Islet of Langerhans (tissue), 1 donor: ENCODE data around the gene AGXT.

Experiments
- FAIRE-seq: peaks from one replicate; lab custom pipeline; 2011; peaks lifted over from hg19 to GRCh38; lab: Jason Lieb, UNC

The AGXT gene

DNA sequence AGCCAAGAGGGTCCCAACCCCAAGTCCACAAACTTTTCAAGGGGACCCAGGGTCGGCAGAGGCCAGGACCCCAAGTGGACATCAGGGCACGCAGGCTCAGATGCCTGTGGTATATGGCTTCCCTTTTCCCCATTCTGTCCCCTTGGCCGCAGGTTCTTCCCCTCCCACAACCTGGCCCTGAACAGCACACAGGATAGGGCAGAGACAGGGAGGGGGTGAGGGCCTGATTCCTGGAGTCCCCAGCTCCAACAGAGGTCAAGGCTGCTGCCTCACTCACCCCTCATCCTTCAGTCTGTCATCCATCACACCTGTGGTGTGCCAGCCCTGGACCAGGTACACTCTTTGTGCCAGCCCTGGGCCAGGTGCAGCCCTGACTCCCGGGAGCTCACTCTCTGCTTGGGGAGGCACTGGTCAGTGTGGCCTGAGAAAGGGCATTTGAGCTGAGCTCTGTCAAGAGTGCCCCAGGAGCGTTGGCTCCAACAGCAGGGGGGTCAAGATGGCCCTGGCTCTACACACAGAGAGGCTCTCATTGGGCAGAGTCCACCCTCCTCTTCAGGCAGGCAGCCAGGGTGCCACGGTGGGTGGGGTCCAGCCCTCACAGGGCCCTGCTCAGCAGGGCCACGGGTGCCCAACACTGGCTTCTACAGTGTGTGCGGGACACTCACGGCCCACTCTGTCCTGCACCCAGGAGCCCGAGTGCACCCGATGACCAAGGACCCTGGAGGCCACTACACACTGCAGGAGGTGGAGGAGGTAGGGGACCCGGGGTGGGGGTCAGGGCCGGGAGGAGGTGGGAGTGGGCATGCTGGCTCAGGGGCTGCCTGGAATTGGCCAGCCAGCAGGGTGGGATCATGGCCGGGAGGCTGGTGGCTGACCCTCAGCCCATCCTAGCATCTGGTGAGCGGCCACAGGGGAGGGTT, 1.6 kb downstream of the AGXT start:
- no peak for FAIRE-seq

DNA sequence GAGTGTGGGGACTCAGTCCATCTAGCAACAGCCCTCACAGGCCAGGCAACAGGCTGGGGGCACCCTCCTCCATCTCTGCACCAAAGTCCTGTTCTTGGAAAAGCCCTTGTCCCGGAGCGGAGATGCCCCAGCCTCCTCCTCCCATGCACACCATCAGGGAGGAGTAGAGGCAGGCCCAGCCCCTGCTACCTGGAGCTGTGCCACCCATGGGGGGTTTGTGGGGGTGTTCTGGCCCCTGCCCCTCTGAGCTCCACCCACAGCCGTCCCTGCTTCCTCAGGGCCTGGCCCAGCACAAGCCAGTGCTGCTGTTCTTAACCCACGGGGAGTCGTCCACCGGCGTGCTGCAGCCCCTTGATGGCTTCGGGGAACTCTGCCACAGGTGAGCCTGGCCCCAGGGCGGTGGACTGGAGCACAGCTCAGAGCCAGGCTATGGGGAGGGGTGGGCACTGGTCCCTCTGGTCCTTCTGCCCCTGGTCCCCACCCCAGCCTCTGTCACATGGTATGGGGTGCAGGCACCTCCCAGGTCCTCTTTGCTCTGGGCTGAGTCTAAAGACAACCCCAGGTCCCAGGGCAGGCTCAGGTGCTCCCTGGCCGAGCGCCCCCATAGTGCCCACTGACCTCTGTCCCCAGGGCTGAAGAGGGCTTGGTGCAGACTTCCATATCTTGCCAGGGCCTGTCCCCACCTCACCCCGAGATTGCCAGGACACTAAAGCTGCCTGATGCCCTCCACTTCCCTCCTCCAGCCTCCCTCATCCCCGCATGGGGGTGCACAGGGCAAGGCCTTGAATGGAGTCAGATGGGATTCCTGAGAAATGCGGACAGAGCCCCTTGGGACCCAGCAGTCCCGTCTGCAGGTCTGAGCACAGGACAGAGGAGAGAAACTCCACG, 2.7 kb downstream of the AGXT start:
- FAIRE-seq = no peak

DNA sequence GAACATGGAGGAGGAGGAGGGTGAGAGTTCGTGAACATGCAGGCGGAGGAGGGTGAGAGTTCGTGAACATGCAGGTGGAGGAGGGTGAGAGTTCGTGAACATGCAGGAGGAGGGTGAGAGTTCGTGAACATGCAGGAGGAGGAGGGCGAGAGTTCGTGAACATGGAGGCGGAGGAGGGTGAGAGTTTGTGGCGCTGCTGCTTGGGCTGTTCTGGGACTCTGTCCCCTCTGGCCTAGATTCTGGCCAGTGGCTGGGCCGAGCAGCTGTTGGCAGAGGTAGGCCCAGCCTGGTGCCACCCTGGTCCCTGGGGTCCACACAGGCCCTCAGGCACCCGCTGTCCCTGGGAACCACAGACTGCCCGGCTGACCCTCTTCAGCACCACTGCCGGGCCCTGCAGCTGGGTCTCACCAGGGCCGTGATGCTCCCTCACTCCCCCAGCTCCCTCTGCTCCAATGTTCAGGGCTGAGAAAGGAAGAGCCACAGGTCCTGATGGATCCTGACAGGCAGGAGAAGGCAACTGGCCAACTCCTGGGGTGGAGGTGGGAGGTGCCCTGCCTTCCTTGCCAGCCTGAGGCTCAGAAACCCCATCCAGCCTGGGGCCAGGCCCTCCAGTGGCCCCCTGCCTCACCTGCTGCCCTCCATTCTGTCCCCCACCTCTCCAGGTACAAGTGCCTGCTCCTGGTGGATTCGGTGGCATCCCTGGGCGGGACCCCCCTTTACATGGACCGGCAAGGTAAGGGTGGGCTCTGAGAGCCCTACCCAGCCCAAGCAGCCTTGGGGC, 3.9 kb downstream of the AGXT start:
- no peak for FAIRE-seq

DNA sequence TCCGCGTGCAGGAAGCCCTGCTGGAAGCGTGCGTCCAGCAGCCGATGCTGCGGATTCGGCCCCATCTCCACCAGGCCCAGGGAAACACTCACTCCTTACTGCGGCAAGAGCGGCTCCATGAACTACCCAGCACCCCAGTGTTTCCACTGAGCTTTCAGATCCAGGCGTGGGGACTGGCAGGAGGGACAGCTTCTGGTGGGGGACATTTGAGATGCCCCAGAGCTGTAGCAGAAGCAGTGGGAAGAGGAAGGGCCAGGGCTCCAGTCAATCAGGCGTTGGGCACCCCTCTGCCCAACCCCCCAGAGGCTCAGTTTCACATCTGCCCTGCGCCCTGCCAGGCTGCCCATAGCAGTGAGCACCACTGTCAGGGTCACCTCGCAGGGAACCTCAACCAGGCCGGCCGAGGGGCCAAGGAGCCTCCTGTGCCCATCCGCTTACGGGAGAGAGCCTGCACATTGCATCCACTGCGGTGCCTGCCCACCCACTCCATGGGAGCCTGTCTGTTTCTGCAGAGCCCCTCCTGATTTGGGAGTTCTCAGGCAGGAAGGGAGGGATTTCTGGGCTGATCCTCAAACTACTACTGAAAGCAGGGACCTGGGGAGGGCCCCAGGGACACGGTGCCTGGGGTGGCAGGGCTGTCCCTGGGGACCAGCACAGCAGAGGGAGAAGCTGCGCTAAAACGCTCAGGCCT, 4.6 kb downstream of the AGXT start:
- FAIRE-seq = no peak

DNA sequence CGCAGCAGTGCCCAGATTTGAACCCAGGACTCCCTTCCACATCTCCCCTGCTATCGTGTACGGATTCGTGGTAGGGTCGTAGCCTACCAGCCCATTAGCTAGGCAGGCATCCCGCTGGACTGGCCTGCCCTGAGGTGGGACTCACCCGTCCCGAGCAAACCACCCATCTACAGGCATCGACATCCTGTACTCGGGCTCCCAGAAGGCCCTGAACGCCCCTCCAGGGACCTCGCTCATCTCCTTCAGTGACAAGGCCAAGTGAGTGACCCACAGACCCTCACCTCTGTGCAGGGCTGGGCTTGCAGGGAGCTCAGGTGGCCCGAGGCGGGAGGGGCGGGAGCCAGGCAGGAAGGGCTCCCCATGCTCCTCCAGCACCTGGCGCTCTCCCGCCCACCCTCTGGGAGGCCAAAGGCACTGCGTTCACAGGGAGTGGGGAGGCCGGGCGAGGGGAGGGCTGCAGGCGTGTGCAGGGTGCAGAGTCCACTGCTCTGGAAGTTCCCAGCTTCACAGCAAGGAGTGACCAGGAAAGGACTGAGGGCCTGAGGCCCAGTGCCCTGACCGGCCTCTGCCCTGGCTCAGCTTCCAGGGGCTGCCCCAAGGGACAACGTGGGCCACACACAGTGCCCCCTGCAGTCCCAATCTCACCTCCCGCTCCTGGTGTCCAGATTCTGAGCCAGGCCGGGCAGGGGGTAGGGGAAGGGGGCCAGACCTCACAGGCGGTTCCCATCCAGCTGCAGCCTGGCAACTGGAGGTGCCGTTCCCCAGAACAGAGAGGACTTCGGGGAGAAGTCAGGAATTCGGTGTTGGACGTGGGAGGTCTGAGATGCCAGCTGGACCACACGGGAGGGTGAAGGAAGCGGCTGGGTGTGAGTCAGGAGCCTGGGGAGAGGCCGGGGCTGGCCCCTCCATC, 5.4 kb downstream of the AGXT start:
- FAIRE-seq = no peak

DNA sequence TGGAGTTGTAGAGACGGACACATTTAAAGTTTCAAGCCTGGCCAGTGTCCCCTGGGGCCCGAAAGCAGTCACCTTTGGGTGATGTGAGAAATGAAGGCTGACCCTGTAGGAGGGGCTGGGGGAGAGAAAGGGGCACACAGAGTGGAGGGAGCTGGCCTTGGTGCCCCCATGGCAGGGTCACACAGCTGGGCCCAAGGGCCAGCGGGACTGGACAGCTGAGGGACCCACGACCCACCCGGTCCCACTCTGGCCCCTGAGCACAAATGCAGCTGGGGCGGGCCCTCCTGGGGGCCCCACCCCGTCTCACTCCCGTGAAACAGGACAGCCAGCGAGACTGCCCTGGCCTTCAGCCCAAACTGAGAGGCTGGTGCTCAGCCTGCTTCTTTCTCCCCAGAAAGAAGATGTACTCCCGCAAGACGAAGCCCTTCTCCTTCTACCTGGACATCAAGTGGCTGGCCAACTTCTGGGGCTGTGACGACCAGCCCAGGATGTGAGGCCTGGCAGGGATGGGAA, 6.1 kb downstream of the AGXT start:
- no peak for FAIRE-seq

DNA sequence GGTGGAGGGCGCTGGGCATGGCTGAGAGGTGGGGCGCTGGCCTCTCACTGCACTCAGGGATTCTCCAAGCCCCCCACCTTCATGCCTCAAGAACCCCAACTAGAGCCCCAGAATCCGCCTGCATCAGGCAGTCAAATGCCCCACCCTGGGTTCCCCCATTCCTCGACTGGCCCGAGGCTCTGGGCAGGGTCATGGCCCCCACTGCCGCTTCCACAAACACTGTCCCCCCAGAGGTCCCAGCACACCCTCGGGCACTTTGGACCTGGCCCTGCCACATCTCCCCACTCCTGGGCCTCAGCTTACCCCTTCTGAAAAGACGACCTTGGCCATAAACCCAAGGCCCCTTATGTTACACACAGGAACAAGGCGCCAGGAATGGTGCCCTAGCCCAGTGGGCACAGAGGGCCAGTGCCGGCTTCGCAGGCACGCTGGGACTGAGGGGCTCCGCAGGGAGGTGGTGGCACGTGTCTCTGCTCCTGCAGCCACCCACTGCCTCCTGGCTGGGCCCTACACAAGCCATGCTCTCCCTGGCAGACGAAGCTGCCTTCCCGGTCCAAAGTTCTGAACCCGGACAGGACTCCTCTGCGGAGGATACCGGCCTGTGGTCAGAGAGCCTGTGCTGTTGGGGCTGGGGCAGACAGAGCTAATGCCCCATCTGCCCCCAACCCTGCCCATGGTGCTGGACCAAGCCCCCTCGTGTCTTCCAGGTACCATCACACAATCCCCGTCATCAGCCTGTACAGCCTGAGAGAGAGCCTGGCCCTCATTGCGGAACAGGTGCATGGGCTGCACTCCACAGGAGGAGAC, 6.8 kb downstream of the AGXT start:
- FAIRE-seq = no peak

DNA sequence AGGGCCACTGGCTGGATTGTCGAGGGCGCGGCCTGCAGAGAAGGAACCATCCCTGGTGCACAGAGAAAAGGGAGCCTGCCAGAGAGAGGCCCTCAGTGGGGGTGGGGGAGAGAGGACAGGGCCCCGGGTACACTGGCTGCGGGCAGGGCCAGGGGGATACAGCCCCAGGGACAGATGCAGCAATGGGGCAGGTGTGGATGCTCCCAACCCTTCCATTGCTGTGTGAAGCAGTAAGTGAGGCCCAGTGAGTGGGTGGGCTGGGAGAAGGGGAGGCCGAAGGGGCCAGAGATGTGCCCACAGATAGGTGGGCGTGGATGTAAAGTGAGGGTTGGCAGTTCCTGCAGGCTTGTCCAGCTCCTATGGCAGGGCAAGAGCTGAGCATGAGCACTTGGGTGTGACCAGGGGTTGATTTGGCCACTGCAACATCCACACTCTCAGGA, 7.4 kb downstream of the AGXT start:
- FAIRE-seq = no peak

DNA sequence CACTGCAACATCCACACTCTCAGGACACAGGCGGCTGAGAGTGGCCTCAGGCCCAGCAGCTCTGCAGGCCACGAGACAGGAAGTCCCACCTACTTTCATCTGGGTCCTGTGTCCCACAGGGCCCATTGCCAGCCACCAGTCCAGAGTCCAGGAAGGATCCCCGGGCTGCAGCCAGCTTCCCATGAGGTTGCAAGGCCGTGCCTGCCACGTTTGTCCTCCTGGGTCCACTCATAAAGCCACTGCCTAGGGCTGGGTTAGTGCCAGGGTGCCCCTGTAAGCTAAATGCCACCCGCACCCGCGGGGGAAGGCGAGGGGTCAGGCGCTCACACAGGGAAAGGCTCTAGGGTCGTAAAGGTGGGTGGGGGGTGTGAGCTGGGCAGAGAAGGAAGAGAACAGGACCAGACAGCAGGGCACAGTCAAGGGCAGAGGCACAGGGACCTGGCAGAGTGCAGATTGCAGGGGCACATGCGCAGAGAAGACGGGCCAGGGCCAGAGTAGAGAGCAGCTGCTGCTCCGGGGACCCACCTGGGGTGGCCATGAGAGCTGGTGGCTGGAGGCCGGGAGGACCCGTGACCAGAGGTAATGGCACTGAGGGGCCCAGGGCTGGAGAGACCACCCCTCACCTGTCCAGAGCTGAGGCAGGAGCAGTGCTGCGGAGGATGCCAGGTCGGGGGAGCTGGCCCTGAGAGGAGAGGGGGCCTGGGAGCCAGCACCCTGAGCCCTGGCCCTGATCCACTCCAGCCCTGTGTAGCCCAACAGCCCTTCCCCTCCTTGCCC, 8.0 kb downstream of the AGXT start:
- no peak for FAIRE-seq

DNA sequence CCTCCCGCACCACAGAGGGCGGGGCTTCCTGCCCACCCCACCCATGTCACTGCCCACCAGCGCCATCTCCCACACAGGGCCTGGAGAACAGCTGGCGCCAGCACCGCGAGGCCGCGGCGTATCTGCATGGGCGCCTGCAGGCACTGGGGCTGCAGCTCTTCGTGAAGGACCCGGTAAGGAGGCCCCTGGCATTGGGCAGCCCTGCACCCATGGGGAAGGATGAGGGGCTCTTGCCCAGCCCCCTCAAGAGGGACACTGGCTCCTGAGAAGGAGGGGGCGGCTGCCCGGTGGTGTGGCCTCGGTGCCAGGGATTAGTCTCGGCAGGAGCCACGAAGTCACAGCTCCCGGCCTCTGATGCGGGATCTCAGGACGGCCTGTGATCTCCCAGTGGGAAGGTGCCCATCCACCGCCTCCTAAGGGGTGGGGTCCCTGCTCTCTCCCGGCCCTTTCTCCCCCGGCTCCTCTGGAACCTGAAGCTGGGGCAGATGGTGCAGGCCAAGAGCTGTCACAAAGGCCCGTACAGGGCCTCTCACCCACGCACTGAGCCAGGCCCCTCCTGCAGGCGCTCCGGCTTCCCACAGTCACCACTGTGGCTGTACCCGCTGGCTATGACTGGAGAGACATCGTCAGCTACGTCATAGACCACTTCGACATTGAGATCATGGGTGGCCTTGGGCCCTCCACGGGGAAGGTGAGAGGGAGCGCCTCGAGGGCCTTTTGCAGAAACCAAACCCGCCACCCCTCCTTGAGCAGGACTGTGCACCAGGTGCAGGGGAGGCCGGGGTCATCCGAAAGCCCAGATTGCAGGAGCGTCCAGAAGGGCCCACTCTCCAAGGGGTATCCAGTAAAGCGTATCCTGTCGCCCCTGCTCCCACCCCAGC, 9.1 kb downstream of the AGXT start:
- no peak for FAIRE-seq

DNA sequence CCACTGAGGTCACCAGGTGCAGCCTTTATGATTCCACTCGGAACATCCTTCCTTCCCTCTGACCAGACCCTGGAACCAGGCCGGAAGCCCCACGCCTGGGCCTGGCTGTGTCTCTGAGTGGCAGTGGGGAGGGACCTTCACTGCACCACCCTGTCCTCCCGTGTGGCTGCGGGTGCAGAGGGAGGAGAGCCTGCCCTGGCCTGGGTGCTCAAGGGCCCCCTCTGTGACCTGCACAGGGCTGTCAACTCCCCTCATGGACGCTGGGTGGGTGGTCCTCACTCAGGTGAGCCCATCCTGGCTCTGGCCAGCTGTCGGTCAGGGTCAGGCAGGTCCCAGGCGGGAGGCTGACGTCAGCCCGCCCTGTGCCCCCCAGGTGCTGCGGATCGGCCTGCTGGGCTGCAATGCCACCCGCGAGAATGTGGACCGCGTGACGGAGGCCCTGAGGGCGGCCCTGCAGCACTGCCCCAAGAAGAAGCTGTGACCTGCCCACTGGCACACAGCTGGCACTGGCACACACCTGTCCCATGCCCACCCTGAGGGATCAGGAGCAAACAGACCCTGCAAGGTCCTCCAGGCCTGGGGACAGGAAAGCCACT, 9.8 kb downstream of the AGXT start:
- no peak for FAIRE-seq

DNA sequence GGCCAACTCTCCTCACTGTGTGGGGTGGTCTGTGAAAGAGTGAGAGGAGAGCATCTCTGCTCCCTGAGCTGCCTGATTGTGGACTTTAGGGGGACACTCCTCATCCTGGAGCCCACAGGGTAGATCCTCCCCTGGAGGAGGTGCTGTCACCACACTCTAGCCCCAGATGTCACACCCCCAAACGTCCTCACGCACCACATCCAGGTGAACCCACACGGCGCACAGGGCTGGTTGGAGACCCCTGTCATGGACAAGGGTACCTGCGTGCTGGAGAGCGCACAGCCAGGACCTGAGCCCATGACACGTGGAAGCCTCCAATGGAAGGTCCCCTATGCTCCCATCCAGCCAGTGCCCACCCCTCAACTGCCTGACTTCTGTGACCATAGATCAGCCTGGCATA, 10.5 kb downstream of the AGXT start:
- FAIRE-seq = no peak

DNA sequence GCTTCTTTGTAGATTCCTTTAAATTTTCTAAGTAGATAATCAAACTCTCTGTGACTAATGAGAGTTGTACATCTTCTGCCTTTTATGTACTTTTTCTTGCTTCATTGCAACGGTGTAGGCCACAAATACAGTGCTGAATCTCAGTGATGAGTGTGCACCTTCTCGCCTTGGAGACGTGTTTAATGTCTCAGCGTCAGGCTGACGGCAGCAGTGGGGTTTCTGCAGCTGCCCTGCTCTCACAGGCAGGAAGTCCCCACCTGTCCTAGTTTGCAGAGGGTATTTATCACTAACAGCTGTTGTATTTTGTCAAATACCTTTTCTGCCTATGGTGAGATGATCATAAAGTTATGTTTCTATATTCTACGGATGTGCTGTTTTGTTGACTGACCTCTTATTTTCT, 13.3 kb downstream of the AGXT start:
- peak; percentile 93 for FAIRE-seq

DNA sequence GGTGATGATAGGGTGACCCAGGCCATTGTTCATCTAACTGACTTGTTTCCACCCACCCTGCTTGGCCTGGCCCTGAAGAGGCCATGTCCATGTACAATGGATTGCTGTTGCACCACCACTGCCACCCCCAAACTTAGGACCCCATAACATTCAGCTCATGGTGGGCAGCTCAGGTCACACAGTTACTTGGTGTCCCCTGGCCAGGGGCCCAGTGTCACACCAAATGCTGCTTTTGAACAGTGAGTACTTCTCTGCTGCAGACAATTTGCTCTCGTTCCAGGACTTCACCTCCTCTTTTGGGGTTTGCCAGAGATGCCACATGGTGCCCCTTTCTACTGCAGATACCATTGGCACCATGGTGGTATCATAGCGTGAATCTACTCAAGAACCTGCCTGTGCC, 15.6 kb downstream of the AGXT start:
- no peak for FAIRE-seq

DNA sequence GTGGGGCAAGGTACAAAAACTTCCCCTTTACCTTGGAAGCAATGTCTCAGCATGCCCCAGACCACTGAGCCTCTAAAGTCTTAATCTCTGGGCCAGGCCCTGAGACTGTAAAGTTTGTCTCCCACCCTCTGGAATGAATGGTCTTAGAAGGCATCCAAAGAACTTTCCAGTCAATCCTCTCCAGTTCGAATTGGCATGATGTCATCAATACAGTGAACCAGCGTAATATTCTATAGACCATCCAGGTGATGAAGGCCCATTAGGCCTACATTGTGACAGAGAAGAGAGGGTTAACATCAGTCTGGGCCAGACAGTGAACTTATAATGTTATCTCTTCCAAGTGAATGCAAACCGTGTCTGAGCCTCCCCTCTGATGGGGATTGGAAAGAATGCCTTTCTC, 16.1 kb downstream of the AGXT start:
- no peak for FAIRE-seq

DNA sequence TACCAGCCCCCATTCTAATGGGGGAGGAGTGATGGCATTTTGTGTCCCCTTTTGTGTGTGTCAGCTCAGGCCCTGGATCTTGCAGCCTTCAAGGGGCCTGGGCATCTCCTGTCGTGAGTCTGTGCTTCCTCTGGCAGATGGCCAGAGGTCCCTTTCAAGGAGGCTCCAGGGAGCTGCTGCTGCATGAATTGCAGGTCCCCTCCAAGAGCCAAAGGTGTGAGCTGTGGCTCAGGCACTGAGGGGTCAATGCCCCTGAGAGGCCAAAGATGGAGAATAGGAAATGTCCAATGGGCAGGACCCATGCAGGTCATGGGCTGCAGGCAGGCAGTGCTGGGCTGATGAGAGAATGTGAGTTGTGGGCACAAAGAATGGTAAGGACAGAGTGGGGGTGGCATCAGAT, 16.9 kb downstream of the AGXT start:
- no peak for FAIRE-seq

DNA sequence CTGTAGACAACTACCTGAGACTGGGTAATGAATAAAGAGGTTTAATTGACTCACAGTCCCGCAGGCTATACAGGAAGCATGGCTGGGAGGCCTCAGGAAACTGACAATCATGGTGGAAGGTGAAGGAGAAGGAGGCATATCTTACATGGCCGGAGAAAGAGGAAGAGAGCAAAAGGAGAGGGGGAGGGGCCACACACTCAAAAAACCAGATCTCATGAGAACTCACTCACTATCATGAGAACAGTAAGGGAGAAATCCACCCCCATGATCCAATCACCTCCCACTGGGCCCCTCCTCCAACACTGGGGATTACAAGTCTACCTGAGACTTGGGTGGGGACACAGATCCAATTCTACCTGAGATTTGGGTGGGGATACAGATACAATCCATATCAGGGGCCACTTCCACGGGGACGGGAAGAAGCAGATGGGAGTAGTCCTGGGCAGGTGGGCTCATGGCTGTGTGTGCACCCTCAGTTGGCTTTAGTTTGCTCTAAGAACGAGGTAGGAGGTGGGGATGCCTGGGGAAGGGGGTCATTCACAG, 17.5 kb downstream of the AGXT start:
- no peak for FAIRE-seq
